ENCODE data around the gene DHRS4.
A peak's percentile ranks its signal among the peaks of the same experiment; 100 is the strongest.
"Not testable (repeated sequence)": the region's sequence is repeated elsewhere in the genome, so short reads cannot be mapped to it uniquely, and the experiment has no call there.

The DHRS4 gene

GRCh38 chr14:23941230-23941629, 12.3 kb upstream of the DHRS4 start:
- DNase-seq (ENCODE audit: low read depth): no peak

- DNase-seq (ENCODE audit: low read depth): no peak
Measured at GRCh38 chr14:23941669-23942068, 11.9 kb upstream of the DHRS4 start.

GRCh38 chr14:23942587-23942986, 11.0 kb upstream of the DHRS4 start:
- no peak for DNase-seq (ENCODE audit: low read depth)

- DNase-seq (ENCODE audit: low read depth): not testable (repeated sequence)
Measured at GRCh38 chr14:23949069-23949468, 4.5 kb upstream of the DHRS4 start.

GRCh38 chr14:23950411-23951135, 3.0 kb upstream of the DHRS4 start:
- DNase-seq (ENCODE audit: low read depth): no peak

- DNase-seq (ENCODE audit: low read depth): not testable (repeated sequence)
Measured at GRCh38 chr14:23951136-23951466, 2.5 kb upstream of the DHRS4 start.

- DNase-seq (ENCODE audit: low read depth): no peak
Measured at GRCh38 chr14:23951590-23952201, 1.9 kb upstream of the DHRS4 start.

- not testable (repeated sequence) for DNase-seq (ENCODE audit: low read depth)
Measured at GRCh38 chr14:23953116-23953463, 480 bp upstream of the DHRS4 start.

- not testable (repeated sequence) for DNase-seq (ENCODE audit: low read depth)
Measured at GRCh38 chr14:23954279-23954614, 677 bp downstream of the DHRS4 start.

GRCh38 chr14:23954965-23955364, 1.4 kb downstream of the DHRS4 start:
- not testable (repeated sequence) for DNase-seq (ENCODE audit: low read depth)

- DNase-seq (ENCODE audit: low read depth): not testable (repeated sequence)
Measured at GRCh38 chr14:23955811-23956210, 2.2 kb downstream of the DHRS4 start.

- DNase-seq (ENCODE audit: low read depth): not testable (repeated sequence)
Measured at GRCh38 chr14:23957913-23958569, 4.5 kb downstream of the DHRS4 start.

GRCh38 chr14:23960899-23961298, 7.3 kb downstream of the DHRS4 start:
- DNase-seq (ENCODE audit: low read depth): not testable (repeated sequence)

GRCh38 chr14:23961704-23962103, 8.1 kb downstream of the DHRS4 start:
- not testable (repeated sequence) for DNase-seq (ENCODE audit: low read depth)

GRCh38 chr14:23969130-23969480, 15.5 kb downstream of the DHRS4 start:
- not testable (repeated sequence) for DNase-seq (ENCODE audit: low read depth)

- DNase-seq (ENCODE audit: low read depth): peak; percentile 43
Measured at GRCh38 chr14:23969481-23970282, 16.1 kb downstream of the DHRS4 start.

- not testable (repeated sequence) for DNase-seq (ENCODE audit: low read depth)
Measured at GRCh38 chr14:23970283-23970659, 16.7 kb downstream of the DHRS4 start.

GRCh38 chr14:23973178-23973577, 19.6 kb downstream of the DHRS4 start:
- not testable (repeated sequence) for DNase-seq (ENCODE audit: low read depth)

GRCh38 chr14:23974041-23974440, 20.5 kb downstream of the DHRS4 start:
- DNase-seq (ENCODE audit: low read depth): not testable (repeated sequence)

- DNase-seq (ENCODE audit: low read depth): not testable (repeated sequence)
Measured at GRCh38 chr14:23977208-23977607, 23.6 kb downstream of the DHRS4 start.

GRCh38 chr14:23981951-23982813, 28.6 kb downstream of the DHRS4 start:
- DNase-seq (ENCODE audit: low read depth): not testable (repeated sequence)
